NCI-H1436 (cell line): ENCODE measurements around the gene KCNK15.

Experiments used
- DNase-seq: peaks from one replicate; lab custom pipeline; 2025; lab: John Stamatoyannopoulos, UW

Gene KCNK15

DNA sequence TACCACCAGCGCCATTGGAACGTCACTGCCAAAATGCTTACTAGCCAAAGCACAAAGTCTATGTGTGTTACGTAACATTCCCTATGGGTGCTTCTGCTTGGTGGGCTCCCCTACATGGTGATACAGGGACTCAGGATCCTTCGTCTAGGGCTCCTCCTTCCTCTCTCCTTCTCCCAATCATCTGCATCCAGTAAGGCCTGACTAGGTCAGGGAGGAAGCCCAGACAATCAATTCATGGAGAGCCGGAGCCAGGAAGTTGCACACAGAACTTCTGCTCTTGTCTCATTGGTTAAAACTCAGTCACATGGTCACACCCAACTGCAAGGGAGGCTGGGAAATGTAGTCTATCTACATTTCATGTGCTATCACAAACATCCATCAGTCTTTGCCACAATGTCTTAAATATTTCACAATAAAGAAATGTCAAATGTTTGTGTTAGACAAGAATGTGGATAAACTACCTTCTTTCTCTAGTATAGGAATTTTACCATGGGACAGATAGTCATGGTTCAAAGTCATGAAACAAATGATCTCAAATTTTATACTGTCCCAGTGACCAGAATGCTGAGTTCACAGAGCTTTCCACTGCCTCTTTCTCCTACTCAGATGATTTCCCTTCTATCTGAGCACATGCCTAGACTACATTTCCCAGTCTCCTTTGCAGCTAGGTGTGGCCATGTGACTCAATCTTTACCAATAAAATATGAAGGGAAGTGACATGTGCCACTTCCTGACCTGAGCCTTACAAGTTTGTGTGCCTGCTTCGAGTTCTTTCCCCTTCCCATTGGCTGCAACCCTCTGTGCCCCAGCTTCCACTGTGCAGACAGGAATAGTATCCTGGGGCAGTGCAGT, 9.3 kb upstream of the KCNK15 start:
- DNase-seq: no peak

- no peak for DNase-seq
Observed at GRCh38 chr20:44737116-44737515, 8.5 kb upstream of the KCNK15 start.

DNA sequence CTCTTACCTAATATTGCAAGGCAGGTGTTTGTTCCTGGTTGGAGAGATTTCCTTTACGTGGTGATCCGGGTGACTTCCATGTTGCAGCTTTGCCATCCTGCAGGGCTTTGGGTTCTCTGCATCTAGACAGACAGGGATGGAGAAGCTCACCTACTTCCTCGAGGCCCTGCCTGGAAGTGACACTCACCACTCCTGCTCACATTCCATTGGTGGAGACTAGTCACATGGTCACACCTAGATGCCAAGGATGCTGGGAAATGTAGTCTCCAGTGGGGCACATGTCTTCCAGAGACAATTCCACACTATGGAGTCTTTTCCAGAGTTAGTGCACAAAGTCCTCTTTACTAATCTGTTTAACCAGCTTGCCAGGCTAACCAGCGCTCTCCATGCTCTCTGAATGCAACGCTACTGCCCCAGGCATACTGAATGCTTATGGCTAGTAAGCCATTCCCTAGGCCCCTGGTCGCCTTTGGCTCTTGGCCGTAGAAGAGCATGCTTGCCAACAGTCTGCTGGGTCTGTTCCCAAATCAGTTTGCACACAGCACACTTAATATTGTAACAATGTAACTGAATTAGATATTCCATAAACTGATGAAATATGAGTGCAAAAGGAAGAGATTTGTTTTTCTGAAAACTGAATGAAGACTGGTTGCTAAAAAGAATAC, 6.7 kb upstream of the KCNK15 start:
- peak; percentile 24 for DNase-seq

DNA sequence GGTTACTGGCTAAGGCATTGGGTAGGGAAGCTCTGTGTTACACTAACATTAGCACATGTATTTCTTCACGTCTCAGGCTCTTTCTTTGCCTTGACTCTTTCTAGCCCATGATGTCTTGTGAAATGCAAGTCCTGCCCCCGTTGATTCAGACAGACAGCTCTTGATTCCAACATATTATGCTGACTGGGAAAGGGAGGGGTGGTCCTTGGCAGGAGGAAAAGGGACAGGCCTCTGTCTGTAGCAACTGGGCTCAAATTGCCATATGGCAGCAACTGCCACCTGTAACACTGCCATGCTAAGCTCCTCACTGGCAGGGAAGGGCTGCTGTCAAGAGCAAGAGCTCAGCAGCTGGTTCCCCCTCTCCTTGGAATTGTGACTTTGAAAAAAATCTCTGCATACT, 5.7 kb upstream of the KCNK15 start:
- no peak for DNase-seq

- no peak for DNase-seq
Observed at GRCh38 chr20:44742304-44743079, 3.2 kb upstream of the KCNK15 start.

DNA sequence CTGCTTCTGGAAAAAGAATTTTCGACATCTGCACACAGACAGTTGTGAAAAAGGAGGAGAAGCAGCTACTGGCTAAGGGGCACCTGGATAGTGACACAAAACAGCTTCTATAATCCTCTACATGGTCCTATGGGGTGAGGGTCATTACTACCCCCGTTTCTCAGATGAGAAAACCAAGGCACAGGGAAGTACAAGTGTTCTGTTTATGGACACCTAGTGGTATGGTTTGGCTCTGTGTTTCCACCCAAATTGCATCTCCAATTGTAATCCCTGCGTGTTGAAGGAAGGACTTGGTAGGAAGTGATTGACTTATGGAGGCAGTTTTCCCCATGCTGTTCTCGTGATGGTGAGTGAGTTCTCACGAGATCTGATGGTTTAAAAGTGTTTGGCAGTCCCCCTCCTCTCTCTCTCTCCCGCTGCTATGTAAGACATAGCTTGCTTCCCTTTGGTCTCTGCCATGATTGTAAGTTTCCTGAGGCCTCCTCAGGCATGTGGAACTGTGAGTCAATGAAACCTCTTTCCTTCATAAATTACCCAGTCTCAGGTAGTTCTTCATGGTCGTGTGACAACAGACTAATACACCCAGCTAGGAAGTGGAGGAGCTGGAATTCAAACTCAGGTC, 2.5 kb upstream of the KCNK15 start:
- no peak for DNase-seq

DNA sequence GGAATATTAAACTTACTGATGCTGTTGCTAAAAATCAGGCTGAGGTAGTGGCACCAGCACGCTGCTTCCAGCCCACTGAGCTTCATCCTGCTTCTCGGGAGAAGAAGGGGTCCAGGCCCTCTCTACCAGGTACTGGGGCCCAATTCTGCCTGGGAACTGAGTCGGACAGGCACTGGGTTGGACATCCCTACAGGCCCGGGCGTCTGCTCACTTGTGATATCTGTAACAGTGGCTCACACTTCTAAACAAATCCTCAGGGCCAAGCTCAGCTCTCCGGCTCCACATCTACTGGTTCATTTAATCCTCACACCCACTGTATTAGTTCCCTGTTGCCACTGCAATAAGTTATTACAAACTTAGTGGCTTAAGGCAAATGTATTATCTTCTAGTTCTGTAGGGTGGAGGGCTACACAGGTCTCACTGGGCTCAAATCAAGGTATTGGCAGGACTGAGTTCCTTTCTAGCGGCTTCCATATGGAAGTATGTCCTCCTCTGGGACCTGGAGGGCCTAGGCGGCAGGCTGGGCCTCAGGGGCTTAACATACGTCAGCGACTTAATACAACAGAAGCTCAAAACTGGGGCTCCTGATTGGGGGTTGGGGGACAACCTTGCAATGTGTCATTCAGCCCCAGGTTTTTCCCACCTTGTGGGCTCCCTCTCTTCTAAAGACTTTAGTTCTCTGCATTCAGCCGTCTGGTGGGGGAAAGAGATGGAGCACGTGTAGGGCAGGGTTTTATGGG, 1.6 kb upstream of the KCNK15 start:
- no peak for DNase-seq

- DNase-seq: no peak
Observed at GRCh38 chr20:44745122-44745597, 505 bp upstream of the KCNK15 start.

DNA sequence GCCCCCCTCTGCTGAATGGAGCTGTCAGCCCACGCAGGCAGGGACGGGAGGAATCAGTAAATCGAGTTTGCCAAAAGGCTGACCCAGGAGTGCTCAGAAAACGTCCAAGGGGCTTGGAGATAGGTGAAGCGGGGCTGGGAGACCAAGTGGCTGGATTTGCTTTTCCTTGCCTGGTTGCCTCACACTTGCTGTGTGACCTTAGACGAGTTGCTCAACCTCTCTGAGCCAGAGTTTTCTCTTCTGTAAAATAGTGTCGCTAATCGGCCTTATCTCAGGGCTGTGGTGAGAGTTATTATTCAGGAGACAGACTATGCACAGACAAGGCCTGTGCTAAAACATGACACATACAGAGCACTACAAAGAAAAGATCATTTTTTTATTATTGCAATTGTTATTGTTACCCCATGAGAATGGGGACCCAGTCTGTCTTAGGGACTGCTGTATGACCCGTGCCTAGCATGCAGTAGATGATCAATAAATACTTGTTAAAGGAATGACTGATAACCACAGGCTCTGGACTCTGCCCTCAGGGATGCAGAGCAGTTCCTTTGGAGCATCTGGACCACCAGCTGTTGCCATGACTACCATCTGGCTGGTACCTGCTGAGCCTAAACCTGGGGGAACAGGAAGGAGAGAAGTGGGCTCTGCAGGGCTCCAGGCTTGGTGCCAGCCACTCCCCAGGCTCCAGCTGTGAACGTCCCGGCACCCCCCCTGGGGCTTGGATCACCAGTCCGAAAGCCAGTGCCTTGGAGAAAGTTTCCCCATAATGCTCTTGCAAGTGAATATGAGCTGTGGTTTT, 901 bp downstream of the KCNK15 start:
- DNase-seq: no peak

DNA sequence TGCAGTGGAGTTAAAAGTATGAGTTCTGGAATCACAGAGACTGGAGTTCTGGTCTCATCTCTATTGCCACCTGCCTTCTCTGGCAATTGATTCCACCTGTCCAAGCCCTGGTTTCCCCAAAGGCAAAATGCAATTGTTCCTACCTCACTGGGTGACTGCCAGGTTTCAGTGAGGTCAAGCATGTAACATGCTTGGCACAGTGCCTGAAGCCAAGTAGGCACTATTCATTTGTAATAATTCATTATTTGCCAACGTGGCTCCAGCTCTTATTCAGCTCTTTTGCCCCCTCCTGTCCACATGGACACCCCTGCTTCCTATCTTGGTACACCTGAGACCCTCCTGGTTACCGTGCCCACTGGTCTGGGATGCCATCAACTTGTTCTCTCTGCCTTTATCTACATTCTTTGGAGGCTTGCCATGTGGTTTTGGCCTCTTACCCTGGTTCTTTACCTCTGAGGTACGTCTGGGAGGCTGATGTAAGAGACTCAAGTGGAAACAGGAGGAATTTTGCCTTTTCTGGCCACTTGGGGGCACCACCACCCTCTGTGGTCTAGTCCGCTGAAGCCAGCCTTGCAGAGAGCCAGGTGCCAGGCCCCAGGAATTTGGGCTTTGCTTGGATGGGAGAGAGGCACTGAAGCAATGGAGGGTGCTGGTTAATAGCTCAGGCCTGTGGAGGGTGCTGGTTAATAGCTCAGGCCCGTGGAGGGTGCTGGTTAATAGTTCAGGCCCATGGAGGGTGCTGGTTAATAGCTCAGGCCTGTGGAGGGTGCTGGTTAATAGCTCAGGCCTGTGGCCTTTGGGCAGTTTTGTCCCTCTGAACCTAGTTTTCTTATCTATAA, 1.7 kb downstream of the KCNK15 start:
- DNase-seq: peak; percentile 70

- no peak for DNase-seq
Observed at GRCh38 chr20:44748005-44748370, 2.3 kb downstream of the KCNK15 start.

GRCh38 chr20:44750081-44750805, 4.6 kb downstream of the KCNK15 start:
- DNase-seq: no peak

DNA sequence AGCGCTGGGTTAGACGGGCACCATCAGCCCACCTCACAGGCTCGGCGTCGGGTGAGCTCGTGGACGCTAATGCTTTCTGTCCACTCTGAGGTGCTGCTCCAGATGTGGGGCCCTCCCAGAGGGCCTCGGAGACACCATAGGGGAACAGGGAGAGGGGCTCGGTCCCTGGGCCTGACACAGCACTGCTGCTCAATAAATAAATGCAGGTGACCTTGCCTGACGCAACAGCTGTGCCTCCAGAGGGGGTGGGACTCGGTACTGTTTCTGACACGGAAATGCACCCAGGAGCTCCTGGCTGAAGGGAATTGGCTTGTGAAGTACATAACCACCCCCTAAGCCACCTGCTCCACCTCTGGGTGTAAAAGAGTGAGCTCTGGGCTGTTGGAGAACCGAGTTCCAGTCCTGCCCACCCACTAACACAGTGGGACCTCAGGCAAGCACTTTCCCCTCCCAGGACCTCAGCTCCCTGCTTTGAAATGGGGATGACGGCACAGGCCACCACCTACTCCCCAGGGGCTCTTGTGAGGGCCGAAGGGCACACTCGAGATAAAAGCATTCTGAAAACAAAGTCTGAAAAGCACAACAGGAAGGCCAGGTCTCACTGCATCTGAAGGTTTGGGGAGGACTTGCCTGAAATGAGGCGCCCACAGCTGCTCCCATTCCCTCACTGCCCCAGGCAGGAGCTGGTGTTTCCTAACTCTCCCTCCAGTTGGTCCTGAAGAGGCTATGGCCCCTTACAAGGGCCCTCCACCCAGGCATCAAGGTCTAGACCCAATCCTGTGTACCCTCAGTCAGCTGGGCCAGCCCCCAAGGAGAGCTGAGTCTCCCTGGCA, 6.7 kb downstream of the KCNK15 start:
- no peak for DNase-seq

DNA sequence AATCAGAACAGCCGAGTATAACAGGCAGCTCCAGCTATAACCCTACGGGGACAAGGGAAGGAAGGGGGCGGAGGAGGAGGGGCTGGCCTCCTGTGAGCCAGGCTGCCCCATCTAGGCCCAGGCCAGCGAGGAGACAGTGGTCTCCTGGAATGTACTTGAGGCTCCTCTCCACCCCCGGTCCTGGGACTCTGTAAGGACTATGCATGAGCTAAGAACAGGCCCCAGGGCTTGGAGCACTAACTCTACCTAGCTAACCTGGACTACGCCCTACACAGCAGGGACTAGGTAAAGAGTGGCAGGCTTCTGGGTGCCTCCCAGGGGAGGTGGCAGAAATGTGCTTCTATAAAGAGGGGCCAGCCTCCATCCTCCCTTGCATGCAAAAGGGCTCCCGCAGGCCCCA, 8.9 kb downstream of the KCNK15 start:
- no peak for DNase-seq

GRCh38 chr20:44756011-44756688, 10.5 kb downstream of the KCNK15 start:
- DNase-seq: no peak

GRCh38 chr20:44756956-44757355, 11.3 kb downstream of the KCNK15 start:
- no peak for DNase-seq

GRCh38 chr20:44758247-44759101, 12.8 kb downstream of the KCNK15 start:
- no peak for DNase-seq
